Measurements from ENCODE around the gene BLOC1S4.
"Not testable (repeated sequence)": the region's sequence is repeated elsewhere in the genome, so short reads cannot be mapped to it uniquely, and the experiment has no call there.

BLOC1S4 gene, protein sequence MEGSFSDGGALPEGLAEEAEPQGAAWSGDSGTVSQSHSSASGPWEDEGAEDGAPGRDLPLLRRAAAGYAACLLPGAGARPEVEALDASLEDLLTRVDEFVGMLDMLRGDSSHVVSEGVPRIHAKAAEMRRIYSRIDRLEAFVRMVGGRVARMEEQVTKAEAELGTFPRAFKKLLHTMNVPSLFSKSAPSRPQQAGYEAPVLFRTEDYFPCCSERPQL

DNA sequence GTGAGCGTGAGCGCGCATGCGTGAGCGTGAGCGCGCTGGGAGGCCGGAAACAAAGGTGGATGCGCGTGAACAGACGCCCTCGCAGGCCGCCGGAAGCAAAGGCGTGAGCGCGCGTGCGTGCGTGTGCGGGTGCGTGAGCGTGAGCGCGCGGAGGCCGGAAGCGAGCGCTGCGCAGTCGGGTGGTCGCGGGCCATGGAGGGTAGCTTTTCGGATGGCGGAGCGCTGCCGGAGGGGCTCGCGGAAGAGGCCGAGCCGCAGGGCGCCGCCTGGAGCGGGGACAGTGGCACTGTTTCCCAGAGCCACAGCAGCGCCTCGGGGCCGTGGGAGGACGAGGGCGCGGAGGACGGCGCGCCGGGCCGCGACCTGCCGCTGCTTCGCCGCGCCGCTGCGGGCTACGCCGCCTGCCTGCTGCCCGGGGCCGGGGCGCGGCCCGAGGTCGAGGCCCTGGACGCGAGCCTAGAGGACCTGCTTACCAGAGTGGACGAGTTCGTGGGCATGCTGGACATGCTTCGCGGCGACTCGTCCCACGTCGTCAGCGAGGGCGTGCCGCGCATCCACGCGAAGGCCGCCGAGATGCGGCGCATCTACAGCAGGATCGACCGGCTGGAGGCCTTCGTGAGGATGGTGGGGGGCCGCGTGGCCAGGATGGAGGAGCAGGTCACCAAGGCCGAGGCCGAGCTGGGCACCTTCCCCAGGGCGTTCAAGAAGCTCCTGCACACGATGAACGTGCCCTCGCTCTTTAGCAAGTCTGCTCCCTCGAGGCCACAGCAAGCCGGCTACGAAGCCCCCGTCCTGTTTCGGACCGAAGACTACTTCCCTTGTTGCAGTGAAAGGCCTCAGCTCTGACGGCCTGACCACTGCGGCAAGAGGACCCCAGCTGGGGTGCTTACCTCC lies at the start of gene BLOC1S4:
BLOC1S4 (plus strand) TSS at position 157 of the 894 bp plus-strand sequence; CDS start at position 193, 36 bp downstream.
- peak; percentile 95 for DNase-seq

DNA sequence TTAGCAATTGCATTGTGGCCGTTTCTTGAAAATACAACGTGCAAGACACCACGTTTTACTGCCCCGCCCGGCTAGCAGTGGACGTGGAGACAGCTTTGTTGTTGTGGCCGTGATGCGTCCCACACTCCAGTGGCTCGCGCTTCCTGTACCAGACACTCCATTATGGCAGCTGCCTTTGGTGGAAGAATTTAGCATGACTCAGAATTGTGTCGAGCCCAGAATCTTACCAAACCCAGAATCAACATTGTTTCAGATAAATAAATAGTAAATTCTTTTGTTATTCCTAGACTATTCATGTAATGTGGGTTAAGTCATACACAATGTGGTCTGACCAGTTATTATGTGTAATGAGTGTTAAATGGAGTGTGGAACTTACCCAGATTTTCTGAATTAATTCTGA lies 47.6 kb upstream of the BLOC1S4 start:
- no peak for DNase-seq

GRCh38 chr4:6671648-6672047 lies 44.3 kb upstream of the BLOC1S4 start:
- DNase-seq = no peak

DNA sequence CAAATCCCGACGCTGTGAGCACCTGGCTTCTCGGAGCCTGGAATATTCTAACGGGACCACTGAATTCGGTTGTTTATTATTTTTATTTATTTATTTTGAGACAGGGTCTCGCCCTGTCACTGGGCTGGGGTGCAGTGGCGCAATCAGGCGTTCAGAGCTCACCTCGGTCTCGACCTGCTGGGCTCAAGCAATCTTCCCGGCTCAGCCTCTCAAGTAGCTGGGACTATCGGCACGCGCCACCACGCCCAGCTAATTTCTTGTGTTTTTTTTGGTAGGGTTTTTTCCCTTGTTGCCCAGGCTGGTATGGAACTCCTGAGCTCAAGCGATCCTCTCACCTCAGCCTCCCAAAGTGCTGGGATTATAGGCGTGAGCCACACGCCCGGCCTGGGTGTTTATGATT lies 43.8 kb upstream of the BLOC1S4 start:
- DNase-seq = no peak

DNA sequence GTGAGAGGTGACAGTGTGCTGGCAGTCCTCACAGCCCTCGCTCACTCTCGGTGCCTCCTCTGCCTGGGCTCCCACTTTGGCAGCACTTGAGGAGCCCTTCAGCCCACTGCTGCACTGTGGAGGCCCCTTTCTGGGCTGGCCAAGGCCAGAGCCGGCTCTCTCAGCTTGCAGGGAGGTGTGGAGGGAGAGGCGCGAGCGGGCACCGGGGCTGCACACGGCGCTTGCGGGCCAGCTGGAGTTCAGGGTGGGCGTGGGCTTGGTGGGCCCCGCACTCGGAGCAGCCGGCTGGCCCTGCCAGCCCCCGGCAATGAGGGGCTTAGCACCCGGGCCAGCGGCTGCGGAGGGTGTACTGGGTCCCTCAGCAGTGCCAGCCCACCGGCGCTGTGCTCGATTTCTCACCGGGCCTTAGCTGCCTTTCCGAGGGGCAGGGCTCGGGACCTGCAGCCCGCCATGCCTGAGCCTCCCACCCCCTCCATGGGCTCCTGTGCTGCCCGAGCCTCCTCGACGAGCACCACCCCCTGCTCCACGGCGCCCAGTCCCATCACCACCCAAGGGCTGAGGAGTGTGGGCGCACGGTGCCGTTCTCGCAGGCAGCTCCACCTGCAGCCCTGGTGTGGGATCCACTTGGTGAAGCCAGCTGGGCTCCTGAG lies 43.3 kb upstream of the BLOC1S4 start:
- DNase-seq = not testable (repeated sequence)

GRCh38 chr4:6673191-6673659 lies 42.7 kb upstream of the BLOC1S4 start:
- DNase-seq = not testable (repeated sequence)

DNA sequence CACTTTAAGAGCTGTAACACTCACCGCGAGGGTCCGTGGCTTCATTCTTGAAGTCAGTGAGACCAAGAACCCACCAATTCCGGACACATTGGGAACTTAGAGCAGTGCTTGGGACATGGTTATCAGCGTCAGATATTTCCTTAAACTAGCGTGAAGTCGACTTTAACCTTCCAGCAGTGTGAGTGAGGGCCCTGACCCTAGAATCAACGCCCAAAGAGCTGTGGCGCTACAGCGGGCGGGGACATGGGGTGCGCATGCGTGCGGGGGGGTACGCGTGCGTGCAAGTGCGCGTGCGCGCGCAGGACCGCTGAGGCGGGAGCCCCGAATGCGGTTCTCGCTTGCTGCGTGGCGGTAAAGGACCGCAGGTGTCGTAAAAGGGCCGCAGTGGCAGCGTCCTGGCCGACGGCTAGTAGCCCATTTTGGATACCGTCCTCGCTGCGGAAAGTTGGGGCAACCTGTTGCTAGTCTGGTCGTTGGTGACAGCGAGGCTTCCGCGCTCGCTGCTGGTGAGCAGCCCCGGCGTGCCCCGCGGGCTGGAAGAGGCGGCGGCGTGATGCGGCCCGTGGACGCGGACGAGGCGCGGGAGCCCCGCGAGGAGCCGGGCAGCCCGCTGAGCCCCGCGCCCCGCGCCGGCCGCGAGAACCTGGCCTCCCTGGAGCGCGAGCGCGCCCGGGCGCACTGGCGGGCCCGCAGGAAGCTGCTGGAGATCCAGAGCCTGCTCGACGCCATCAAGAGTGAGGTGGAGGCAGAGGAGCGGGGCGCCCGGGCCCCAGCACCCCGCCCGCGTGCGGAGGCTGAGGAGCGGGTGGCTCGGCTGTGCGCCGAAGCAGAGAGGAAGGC lies 42.1 kb upstream of the BLOC1S4 start:
- DNase-seq = peak; percentile 95

GRCh38 chr4:6674500-6675149 lies 41.3 kb upstream of the BLOC1S4 start:
- DNase-seq = no peak

DNA sequence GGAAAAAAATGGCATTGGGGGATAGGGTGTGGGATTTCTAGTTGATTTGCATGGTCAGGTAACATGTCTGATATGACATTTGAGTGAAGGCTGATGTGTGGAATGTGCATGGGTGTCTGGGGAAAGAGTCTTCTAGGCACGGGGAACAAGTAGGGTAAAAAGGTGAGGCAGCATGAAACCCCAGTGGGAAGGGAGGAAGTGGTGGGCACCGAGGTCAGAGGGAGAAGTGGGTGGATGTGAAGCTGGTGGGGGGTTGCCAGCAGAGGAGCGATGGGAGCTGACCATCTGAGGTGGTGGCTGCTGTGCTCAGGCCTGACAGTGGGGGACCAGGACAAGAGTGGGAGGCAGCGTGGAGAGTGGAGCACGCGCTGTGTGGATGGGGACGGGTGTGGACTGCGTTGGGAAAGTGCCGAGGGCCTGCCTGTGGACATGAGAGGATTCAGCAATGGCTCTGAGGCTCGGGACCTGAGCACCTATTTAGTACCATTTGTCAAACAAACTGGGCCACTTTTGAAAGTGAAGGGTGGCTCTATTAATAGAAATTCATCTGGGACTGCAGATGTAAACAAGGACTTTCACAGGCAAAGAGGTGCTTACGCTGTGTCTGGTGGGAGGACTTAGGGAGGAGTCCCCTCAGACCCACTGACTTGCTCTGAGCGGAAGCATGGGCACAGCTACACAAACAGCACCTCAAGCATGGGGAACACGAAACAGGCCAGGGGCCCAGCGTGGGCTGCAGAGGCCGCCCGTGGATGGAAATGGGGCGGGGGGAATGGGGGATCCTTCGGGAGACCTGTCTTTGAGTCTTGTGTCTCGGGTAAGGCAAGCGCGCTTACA lies 39.0 kb upstream of the BLOC1S4 start:
- DNase-seq = no peak

DNA sequence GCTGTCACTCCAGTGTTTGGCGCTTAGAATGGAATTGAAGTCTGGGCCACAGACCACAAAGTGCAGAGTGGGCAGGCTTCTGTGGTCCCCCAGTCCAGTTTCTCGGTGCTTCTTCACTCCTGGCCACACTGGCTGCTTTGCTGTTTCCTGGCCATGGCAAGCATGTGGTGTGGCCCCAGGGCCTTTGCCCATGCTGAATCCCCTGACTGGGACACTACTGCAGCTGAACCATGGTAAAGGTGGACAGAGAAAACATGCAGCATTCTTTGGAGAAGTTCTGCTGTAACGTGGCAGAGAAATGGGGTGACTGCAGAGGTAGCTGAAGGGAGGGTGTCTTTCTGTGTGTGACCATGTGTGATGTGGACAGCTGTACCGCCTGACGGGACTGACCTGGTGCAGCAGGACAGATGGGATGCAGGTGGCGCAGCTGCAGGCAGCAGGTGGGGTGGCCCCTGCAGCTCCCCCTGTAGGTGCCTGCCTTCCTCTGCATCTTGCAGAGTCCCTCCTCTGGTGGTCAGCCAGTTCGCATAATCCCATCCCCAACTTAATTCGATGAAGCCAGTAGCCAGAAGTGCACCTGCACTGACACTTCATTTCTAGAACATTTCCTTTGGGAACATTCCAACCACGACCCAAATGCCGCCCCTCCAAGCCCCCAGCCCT lies 35.5 kb upstream of the BLOC1S4 start:
- DNase-seq = no peak

DNA sequence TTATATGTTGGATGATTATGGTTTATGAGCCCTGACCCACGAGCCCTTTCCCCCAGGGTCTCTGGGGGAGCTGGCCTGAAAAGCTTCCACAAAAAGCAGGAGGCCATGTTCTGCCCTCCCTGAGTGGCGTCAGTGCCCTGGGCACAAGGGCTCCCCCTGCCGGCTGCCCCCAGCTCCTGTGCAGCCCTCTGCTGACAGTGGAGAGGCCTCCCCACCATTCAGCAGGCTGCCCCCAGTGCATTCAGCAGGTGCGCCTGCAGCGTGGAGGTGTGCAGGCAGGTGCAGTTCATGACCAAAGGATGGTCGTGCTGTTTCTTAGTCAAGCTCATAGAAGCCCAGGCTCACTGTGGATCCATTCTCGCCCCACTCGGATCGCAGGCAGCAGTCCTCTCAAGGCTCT lies 34.8 kb upstream of the BLOC1S4 start:
- DNase-seq = no peak

DNA sequence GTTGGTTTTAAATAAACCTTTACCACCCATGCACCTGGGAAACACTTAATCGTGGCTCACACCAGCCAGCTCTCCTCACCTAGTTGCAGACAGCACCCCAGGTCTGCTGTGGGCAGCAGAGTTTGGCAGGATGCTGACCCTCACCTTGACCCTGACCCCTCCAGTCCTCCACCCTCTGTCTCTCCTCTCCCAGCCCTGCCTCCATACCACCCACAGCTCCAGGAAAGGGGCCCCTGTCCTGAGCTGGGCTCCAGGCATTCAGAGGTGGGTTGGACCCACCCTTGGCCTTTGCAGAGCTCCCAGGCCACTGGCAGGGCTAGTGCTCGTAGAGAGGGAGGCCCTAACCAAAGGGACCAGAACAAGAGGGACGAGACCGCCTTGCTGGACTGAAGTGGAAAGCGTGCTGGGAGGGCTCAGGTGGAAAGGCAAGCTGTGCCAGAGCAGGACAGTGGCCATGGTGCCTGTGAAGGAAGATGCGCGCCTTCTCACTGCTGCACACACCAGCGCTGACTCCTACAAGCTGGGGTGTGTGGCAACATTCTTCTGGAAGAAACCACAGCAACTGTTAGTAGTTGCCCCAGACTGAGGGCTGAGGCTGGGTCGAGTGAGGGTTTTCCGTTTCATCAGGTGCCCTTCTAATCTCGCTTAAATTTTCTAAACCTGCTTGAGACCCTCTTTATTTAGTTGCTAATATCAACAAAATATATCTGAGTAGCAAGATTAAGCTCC lies 32.9 kb upstream of the BLOC1S4 start:
- no peak for DNase-seq

DNA sequence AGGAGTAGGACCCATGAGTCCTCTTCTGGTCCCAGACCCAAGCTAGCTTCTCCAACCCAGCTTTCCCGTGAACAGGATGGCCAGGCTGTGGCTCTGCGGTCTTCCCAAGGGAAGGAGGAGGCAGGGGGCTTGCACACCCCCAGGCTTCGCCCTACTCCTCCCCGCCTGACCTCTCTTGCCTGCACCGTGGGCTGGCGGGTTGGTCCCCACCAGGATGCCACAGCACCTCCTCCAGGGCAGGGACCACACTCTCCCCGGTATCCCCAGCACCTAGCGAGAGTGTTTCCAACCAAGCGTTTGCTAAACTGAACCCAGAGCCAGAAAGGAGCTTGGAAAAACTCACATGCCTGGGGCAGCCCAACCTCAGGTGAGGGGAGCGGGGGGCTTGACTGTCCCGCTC lies 31.3 kb upstream of the BLOC1S4 start:
- no peak for DNase-seq

- DNase-seq = no peak
Measured at GRCh38 chr4:6686104-6686787, 29.7 kb upstream of the BLOC1S4 start.

GRCh38 chr4:6687947-6688878 lies 27.8 kb upstream of the BLOC1S4 start:
- DNase-seq = no peak

DNA sequence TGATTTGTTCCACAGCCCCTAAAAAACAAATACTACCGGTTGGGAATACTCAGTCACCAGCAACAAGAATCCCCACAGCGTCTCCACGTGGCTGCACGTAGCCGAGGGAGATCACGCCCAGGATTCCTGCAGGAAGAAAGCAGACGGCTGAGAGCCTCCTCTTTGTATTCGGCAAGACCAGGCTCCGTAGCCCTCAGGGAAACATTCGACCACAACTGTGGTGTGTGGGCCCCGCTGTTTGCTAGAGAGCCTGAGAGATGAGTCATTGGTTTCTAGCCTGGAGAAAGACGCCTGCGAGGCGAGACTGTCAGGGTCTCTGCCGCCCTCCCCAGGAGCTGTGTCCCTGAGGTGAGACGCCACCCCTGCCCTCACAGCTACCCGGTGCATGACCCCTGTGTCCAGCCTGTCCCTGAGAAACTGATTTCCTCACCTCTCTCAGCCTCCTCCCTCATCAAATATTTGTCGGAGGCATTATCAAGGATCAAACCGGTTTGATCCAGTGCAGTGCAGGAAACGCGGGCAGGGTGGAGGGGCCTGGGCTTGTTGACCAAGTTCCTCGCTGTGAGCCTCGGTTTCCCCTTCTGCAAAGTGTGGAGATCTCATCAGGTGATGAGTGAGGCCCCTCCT lies 27.0 kb upstream of the BLOC1S4 start:
- peak; percentile 66 for DNase-seq

- DNase-seq = no peak
Measured at GRCh38 chr4:6689506-6689960, 26.4 kb upstream of the BLOC1S4 start.

All from right forelimb (tissue), 1 donor.